GM18520 (cell line): ENCODE results near the gene VAMP5.
A peak's percentile ranks its signal among the peaks of the same experiment; 100 is the strongest.
"Not testable (repeated sequence)": the region's sequence is repeated elsewhere in the genome, so short reads cannot be mapped to it uniquely, and the experiment has no call there.

Experiments used
- ATAC-seq: cut with Tn5 transposase; IDR thresholded peaks from one replicate; pipeline ENCODE4 v1.9.1; 2021; ENCODE audit not compliant: unreplicated experiment

Gene VAMP5

DNA sequence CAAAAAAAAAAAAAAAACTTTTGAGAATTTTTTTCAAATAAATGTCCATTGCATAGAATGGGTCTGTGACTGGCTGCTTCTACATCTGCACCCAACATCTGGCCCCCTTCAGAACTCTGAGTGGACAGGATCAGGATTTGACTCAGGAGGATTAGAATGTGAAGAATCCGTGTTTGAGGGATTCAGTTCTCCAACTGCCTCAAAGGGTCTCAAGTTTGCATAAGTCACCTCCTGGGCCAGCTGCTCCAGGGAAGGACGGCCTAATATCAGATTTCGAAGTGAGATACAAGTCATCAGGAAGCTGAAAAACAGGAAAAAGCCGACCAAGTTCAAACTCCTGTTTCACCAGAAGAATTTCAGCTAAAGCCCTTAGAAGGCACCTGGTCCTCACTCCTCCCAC is 34.4 kb upstream of the VAMP5 start:
- no peak for ATAC-seq

DNA sequence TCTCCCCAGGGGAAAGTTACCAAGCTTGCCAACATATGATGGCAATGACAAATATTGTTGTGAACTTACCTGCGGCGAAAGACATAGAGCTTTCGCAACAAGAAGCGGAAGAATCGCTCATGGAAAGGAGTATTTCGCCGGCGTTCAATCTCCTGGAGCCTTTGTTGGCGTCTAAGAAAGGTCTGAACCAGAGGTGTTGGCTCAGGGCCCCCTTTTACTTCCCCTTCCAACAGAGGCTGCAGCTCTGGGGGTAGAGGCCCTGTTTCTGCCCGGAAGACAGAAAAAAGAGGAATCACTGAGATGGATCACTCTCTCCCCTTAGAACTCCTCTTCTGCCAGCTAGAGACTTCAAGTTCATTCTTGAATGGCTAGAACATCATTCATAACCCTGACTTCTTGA is 33.7 kb upstream of the VAMP5 start:
- no peak for ATAC-seq

DNA sequence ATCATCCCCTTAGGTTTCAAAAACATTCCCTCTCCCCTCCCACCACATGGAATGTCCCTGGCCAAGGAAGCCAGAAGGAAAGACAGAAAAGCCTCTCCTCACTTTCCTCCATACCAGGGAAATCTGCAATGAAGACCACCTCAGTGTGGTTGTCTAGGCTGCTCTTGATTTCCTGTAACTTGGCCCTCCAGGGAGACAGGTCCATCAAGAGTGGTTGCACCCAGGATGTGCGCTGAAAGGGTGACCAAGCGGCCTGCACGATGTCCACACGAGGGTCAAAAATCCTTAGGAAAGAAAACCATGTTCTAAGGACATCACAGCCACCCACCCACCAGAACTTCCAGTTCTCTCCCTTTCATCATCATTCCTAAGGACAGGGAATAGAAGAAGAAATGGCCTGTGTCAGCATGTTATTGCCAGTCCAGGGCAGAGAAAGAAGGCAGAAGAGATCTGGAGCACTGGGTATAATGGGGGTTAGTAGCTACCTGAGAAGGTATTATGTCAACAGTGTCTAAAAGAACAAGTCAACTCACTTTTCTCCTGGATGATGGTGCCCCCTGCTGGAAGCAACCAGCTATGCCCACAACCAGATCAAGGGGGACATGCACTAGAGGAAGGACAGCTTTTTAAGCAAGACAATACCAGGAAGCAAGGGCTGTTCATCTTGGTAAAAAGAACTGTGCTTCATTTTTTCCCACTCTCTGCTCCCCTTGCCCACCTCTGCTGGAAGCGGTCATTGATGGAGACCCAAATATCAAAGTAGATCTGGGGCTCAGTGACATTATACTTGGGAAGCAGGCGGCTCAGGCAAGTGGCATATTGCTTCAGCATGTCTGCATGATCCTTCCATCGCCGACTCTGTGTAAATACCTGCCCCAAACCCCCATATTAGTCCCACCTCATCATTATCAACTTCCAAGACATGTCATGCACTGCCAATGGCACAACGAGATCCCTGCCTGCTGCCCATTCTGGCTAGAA is 32.2 kb upstream of the VAMP5 start:
- no peak for ATAC-seq

DNA sequence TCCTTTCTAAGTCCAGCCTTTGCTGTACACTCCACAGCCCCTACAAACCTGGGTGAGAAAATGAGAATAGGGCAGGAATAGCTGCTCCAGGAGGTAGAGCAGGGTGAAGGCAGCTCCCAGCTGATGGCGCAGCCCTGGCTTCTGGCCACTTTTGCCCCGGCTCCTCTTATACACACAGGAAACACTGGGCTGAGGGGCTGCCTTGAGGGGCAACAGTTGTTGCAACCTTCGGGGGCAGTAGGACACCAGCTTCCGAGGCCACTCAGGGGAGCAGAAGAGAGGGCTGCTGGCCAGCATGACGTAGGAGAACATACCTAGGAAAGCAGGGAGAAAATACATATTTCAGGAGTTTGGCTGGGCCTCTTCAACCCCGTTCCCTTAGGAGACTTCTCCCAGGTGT is 31.0 kb upstream of the VAMP5 start:
- ATAC-seq = no peak

DNA sequence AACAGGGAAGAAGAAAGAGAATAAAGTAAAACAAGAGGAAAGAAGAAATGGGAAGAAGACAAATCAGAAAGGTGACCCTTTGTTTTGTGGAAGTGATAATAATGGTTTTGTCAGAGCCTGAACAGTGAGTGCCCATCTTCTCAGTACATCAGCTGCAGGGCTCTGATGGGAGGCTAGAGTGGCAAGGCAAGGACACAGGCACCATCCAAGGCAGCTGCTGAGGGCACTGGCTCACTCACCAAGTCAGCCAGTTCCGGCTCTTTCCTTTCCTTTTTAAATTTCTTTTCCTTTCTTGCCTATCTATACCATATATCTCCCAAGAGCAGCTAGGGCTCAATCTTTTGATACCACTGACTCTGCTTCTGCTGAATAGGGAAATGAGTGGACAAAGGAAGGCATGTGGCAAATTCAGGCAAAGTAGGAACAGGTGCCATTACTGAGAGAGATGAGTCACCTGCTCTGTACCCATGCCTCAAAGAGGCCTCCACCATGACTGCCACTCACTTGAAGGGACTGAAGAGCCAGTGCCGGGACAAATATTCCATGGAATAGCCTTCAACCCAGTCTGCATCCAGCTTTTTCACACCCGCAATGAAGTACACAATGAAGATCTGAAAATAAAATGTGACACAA is 29.1 kb upstream of the VAMP5 start:
- ATAC-seq = no peak

DNA sequence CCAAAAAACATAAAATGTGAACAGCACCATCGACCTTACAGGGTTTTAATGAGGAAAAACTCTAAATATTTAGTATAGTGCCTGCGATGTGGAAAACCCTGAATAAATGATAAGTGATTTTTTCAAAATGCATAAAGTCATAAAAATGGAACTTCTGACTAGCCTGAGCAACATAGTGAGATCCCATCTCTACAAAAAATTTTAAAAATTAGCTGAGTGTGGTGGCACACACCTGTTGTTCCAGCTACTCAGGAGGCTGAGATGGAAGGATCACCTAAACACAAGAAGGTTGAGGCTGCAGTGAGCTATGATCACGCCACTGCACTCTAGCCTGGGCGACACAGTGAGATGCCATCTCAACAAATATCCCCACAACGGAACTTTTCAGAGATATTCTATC is 27.1 kb upstream of the VAMP5 start:
- no peak for ATAC-seq

DNA sequence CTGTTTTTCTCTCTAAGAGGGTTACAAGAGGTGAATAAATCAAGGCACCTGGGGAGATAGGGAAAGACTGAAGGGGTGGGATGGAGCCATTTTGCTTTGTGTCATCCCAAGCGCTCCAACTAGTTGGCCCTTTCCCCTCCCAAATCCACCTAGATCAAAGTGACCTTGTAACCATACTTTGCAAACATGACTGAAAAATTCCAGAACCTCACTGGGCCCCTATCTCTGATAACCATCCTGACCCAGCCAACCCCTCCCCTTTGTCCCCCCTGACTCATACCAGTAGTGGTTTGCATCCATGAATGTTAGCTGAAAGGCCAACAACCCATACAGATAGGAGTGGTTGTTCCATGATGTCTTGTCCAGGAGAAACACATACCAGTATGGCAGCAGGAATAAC is 26.1 kb upstream of the VAMP5 start:
- ATAC-seq = no peak

DNA sequence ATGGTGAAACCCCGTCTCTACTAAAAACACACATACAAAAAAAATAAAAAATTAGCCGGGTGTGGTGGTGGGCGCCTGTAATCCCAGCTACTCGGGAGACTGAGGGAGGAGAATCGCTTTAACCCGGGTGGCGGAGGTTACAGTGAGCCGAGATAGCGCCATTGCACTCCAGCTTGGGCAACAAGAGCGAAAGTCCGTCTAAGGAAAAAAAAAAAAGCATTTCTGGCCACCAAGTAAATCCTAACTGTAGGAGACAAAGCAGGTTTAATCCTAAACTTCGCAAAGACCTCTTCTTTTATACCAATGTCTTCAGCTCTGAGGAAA is 23.9 kb upstream of the VAMP5 start:
- not testable (repeated sequence) for ATAC-seq

DNA sequence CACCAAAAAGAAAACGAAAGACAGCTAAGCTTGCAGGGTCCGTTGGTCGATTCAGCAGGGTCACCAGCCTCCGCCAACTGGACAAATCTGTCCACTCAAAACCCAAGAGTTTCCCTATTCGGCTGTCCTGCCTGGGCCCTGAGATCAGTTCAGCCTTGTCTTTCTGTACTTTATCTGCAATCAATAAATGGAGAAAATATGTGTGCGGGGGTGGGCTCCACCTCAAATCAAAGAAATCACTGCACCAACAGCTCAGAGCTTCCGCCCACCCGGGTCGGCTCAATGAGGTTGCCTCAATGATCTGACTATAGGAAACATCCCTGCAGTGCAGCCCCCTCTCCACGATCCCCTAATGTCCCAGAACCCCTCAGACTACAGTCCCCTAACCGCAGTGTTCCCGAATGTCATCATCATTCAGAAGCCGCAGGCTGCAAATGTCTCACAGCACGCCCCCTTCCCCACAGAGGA is 23.4 kb upstream of the VAMP5 start:
- ATAC-seq = no peak

DNA sequence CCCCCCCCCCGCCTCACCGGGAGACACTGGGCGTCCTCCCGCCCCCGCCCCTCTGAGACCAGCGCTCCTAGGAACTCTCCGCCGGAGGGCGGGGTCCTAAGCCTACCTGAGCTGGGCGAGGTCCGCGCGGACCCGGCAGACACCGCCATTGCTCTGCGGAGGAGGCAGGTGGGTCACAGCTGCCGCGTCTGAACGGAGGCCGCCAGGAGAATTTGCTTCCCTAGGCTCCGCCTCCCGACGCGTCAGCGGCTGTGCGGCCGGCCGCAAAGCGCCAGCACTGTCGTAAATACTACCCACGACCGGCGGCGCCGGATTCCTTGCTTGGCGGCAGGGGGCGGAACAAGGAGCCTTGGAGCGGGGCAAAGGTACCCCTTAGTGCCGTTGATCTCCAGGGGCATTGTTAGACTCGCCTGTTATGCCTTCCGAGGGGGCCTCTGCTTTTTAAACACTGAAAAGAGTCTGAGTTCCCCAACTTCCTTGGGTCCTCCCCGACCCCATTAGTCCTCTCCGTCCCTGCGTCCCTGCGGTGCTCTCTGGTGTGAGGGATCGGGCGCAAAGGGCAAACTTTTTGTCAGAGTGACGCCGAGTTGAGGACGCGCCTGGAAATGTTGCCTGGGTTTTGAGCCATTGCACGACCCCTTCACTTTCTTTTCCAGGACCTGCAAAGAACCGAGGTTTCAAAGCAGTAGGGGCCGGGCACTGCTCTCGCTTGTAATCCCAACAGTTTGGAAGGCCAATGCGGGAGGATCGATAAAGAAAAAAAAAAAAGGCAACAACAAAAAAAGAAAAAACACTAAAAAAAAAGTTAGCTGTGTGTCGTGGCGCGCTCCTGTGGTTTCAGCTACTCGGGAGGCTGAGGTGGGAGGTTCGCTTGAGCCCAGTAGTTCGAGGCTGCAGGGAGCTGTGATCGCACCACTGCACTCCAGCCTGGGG is 22.7 kb upstream of the VAMP5 start, which contains the start of gene GGCX:
TSS of gene GGCX (minus strand) at position 214 of the 933 bp plus-strand sequence. CDS start at position 149, 65 bp downstream.
- peak; percentile 92 for ATAC-seq

DNA sequence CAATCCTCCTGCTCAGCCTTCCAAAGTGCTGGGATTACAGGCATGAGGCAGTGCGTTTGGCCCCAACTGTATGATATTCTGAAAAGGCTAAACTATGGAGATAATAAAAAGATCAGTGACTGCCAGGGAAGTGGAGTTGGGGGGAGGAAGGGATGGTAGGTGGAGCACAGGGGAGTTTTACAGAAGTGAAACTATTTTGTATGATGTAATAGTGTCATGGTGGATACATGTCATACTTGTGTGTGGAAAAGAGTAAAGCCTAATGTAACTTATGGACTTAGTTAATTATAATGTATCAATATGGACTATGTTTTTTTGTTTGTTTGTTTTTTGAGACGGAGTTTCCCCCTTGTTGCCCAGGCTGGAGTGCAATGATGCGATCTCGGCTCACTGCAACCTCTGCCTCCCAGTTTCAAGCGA is 20.1 kb upstream of the VAMP5 start:
- no peak for ATAC-seq

DNA sequence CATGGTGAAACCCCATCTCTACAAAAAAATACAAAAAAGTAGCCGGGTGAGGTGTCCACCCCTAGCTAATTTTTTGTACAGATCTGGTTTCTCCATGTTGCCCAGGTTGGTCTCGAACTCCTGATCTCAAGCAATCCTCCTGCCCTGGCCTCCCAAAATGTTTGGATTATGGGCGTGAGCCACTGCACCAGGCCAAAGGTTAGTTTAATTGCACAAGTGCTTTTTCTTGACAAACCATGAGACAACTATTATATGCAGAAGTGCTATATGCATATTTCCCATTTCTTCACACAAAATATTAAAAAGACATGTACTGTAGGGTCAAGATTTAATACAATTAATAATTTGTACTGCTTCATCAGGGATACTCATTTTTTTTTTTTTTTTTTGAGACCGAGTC is 18.0 kb upstream of the VAMP5 start:
- ATAC-seq = no peak

DNA sequence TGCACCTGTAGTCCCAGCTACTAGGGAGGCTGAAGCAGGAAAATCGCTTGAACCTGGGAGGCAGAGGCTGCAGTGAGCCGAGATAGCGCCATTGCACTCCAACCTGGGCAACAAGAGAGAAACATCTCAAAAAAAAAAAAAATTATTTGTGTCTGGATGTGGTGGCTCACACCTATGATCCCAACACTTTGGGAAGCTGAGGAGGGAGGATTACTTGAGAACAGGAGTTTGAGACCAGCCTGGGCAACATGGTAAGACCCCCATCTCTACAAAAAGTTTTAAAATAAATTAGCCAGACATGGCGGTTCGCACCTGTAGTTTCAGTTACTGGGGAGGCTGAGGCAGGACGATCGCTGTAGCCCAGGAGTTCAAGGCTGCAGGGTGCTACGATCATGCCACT is 8.5 kb upstream of the VAMP5 start:
- ATAC-seq = no peak

DNA sequence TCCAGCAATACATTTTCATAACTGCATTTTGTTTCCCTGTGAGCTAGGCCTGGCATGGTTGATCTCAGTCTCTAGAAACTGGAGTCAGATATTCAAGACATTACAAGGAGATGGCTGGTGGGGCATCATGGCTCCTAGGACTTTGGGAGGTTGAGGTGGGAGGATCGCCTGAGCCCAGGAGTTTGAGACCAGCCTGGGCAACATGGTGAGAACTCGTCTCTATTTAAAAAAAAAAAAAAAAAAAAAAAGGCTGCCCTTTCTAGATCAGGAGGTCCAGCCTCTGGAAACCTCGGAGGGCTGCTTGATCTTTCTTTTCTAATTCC is 7.2 kb upstream of the VAMP5 start:
- no peak for ATAC-seq

DNA sequence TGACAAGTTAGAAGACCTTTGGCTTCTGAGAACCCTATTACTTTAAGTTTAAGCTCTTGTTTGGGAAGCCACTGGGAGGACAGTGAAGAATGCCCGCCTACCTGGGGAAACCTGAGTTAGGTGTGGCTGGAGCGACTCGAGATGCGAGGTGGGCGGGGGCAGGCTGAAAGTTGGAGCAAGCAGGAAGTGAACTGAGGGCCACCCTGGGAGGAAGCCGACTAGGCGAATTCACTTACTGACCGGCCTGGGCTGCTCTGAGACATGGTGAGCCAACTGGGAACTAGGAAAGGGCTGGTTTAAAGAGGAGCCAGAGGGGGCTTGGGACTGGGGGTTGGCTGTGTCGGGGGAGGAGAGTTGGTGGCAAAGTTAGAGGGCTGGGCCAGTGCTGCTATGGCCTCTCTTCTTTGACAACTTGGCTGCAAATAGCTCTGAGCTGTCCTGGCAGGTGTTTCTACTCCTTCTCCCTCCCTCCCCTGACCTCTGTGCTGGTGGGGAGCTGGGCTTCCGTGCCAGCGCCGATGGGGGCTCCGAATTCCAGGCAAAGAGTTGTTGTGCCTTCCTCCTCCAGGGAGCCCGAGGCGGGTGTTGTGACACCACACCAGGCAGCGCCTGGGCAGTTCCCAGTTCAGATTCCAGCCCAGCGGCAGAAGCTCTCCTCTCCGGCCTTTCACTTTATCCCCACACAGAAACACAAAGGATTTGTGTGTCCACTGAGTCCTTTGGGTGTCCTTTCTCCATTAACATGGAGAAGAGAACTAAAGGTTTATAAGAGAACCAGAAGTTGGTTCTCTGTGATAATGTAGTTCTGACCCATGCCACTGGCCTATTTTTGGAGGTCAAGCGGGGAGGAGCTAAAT is 6.6 kb upstream of the VAMP5 start, which contains the start of gene VAMP8:
TSS of gene VAMP8 (plus strand) at position 201 of the 857 bp plus-strand sequence. CDS start at position 262, 61 bp downstream.
- peak; percentile 53 for ATAC-seq

DNA sequence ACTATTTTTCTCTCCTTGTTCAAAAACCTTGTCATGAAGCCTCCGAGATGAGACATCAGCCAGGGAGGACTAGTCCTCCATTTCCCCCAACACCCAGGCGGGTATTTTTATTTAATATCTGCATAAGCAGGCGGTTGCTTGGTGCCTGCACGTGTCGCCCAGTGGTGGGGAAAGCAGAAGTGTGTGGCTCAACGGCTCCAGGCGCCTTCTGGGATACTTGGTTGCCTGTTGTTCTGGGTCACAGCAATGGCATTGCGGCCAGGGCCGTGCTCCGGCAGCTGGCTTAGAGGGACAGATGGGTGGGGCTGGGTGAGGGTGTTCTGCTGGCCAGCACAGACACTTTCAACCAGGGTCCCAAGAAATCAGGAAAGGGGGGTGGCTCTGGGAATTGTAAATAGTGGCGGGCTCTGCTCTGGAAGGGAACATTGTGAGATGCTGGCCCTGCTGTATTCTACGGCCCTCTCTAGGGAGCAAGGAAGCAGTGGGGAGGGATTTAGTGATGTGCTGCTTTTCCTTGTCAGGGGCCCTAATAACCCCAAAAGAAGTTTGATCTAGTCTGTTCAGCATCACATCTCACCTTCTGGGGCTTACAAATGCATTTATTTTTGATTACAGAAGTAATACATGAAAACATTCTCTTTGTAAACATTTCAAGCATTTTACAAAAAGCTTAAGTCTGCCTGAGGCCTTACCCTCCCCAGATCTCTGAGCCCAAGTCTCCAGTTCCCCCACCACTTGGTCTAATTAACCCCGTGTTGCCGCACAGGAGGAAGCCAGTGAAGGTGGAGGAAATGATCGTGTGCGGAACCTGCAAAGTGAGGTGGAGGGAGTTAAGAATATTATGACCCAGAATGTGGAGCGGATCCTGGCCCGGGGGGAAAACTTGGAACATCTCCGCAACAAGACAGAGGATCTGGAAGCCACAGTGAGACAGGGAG is 5.7 kb upstream of the VAMP5 start:
- peak; percentile 21 for ATAC-seq

DNA sequence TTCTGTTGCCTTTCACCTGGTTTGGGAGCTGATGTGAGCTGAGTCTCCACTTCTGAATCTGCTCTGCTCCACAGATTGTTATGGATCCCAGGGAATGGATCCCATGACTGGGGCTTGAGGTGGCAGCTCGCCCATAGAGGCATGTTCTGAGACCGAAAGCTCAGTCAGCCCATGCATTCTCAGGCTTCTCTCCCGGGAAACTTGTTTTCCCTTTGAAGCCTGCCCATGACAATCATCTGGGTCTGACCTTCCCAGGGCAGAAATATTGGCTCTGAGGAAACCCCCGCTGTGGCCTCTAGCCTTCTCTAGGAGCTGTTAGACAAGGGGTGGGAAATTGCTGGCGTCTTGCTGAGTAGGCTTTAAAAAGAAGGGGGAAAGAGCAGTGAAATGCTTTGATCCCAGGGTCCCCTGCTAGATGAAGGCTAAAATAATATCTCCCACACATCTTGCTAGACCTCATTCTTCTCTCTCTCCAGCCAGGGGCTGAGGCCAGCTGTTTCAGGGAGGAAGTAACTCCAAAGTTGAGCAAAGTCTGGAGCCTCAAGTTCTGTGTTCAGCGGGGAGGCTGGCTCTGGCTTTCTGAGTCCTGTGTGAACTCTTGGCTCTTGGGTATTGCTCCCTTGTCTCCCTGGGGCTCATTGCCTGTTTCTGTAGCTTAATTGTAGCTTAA is 4.8 kb upstream of the VAMP5 start:
- ATAC-seq = no peak

DNA sequence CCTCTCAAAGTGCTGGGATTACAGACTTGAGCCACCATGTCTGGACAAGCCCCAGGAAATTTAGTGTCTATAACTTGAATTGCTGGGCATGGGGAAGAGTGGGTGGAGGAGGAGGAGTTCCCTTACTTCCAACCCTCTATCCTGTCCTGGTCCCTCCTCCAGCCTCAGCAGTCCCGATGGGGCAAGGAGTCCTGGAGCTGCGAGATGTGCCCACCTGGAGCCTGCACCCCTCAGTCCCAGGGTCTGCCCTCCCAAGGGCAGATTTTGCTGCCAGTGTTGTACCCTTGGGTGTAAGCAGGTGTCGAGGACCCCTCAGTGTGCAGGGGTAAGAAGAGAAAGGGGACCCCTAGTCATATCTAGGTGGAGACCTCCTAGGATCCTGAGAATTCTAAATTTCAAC is 4.0 kb upstream of the VAMP5 start:
- no peak for ATAC-seq

DNA sequence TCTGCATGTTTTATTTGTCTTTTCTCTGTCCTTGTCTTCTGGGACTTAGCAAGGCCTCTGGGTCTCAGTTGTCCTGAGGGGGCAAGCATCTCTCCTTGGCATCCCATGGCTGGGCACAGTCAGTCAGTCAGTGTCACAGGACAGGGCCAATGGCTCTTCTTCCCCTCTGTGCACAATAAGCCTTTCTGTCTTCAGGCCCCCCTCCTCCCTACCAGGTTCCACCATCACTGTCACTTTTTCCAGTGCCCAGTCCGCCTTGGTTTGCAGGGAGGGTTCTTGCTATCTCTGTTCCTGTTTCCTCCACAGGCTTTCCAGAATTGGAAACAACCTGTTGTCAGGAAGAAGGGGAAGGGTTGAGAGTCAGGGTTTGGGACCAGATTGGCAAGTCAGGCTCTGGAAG is 1.7 kb upstream of the VAMP5 start:
- no peak for ATAC-seq
